ENCODE measurements around the gene YIF1A. TPM values are rescaled to one million over a fixed set of nuclear protein-coding genes. Genes with fewer than 3 reads are reported as not detected.

Gene YIF1A
- total RNA-seq, 2 experiments from 2014 or later: 57.2 to 73.4 TPM

DNA sequence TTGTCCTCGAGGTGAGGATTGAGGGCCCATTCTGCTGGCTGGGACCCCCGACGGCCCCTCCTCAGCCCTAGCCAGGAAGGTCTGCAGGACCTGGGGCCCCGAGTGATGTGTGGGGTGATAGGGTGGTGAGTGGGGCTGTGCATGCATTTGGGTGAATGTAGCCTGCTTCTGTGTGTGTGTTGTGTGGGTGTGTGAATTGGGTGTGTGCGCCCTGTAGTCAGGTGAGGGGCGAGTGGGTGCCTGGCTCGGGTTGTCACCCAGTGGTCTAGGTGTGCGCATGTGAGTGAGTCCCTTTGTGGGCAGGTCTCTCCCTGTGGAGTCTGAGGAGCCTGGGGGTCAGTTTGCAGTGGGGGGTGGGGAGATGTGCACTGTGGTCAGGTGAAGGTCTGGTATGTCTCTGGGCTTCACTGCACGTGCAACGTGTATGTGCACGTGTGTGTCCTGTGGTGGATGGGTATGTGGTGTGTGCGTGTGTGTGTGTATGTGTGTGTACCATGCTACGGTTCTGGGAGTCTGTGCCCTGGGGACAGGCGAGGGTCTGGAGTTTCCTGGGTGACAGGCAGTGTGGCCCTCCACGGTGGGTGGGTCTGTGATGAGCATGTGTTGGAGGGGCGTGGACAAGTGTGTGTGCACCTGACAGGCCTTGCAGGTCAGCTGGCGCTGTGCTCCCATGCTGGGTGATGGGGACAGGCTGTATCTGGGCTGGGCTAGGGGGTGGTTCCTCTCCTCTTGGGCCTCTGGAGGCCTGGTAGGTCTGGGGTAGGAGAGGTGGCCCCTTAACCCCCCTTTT is 3.8 kb upstream of the YIF1A start:
- CTCF ChIA-PET (ENCODE audit: unreplicated experiment): no interaction called here
- Histone ChIP-seq H3K4me2 (ENCODE audit: low read length) (no peak overlapping the region), H3K36me3 (ENCODE audit: insufficient read depth, low read length) (no peaks in the 10 kb centered on the region), H3K4me3 (ENCODE audit: low read depth, low read length, poor library complexity, severe bottlenecking) (no peak overlapping the region), H3K9me2 (ENCODE audit: insufficient read depth, low read length) (no peaks in the 10 kb centered on the region), H3K79me2 (ENCODE audit: insufficient read depth, low read depth, low read length) (peaks cover 9% of the 10 kb centered on the region; the same call in 1 of the 2 replicates), H4K20me1 (ENCODE audit: insufficient read depth, low read length) (no peaks in the 10 kb centered on the region), H3K27ac (ENCODE audit: low read depth, low read length, poor library complexity, severe bottlenecking) (no peak overlapping the region), H3K9me3 (ENCODE audit: low read length) (no peaks in the 10 kb centered on the region), H3K4me1 (ENCODE audit: insufficient read depth, low read length, poor library complexity, severe bottlenecking) (peaks cover 16% of the 10 kb centered on the region), H2AFZ (ENCODE audit: low read length) (no peak overlapping the region)
- POLR2A ChIA-PET: no interaction called here
- BruUV-seq (replicated peaks): no TSS peak
- intact Hi-C loops (cut with micrococcal nuclease; ENCODE audit: unreplicated experiment): no loop called here
- no peak for DNase-seq (ENCODE audit: low spot score)
- TF ChIP-seq CTCF (conservative IDR thresholded peaks at IDR 0.05; ENCODE audit: low read length) (no peak), EZH2phosphoT487 (IDR thresholded peaks at IDR 0.05; ENCODE audit: borderline replicate concordance, low read depth, low read length) (no peak)

GRCh38 chr11:66291706-66292542 is 3.0 kb upstream of the YIF1A start, which contains the start of gene TMEM151A:
Gene TMEM151A (plus strand): TSS chr11:66291894. CDS start chr11:66292014, 120 bp downstream.
- intact Hi-C loops (cut with micrococcal nuclease; ENCODE audit: unreplicated experiment): no loop called here
- H3K4me1 ChIP-seq (ENCODE audit: insufficient read depth, low read length, poor library complexity, severe bottlenecking): peaks cover 18% of the 10 kb centered on the region

More at GRCh38 chr11:66291706-66292542, 3.0 kb upstream of the YIF1A start, which contains the start of gene TMEM151A:
- POLR2A ChIA-PET: no interaction called here
- BruUV-seq (replicated peaks): no TSS peak
- no peak for DNase-seq (ENCODE audit: low spot score)
- no peak within 1 kb of the TSS for H3K27ac ChIP-seq (ENCODE audit: low read depth, low read length, poor library complexity, severe bottlenecking)
- H3K9me3 ChIP-seq (ENCODE audit: low read length): no peaks in the 10 kb centered on the region
- no peaks in the 10 kb centered on the region for H3K9me2 ChIP-seq (ENCODE audit: insufficient read depth, low read length)
- no peak within 1 kb of the TSS for H3K4me3 ChIP-seq (ENCODE audit: low read depth, low read length, poor library complexity, severe bottlenecking)
- H3K79me2 ChIP-seq (ENCODE audit: insufficient read depth, low read depth, low read length): peaks cover 9% of the 10 kb centered on the region; the same call in 1 of the 2 replicates
- H3K36me3 ChIP-seq (ENCODE audit: insufficient read depth, low read length): no peaks in the 10 kb centered on the region
- no peak for TF ChIP-seq EZH2phosphoT487 (IDR thresholded peaks at IDR 0.05; ENCODE audit: borderline replicate concordance, low read depth, low read length)
- TF ChIP-seq CTCF (conservative IDR thresholded peaks at IDR 0.05; ENCODE audit: low read length): no peak
- H2AFZ ChIP-seq (ENCODE audit: low read length): no peak within 1 kb of the TSS
- CTCF ChIA-PET (ENCODE audit: unreplicated experiment): interaction anchor here (0.6 kb wide), 1 partner anchor 767 kb away, joined by 6 read pairs; no protein-coding TSS in a partner anchor
- H4K20me1 ChIP-seq (ENCODE audit: insufficient read depth, low read length): no peaks in the 10 kb centered on the region
- no peak within 1 kb of the TSS for H3K4me2 ChIP-seq (ENCODE audit: low read length)
